Neural cell (in vitro differentiated cells): ENCODE results near the gene STK32B. TPM values are rescaled to one million over a fixed set of nuclear protein-coding genes. Genes with fewer than 3 reads are reported as not detected.

Source experiments
- H2AFZ ChIP-seq: fragments of 200-600, 300-800 bp; sonication (generic), shearing (Covaris generic); 2 replicates; pipeline ENCODE4 v1.6.0; 2014; ENCODE audit warnings: low read depth, mild to moderate bottlenecking, antibody characterized with exemption, low read length, moderate library complexity
- H3F3A ChIP-seq: fragments of 200-600 bp; shearing (Covaris generic); 2 replicates; pipeline ENCODE4 v1.6.1; 2016; ENCODE audit warnings: mild to moderate bottlenecking, moderate library complexity, mixed read lengths, antibody characterized with exemption, low read length; ENCODE audit not compliant: insufficient read depth, poor library complexity, severe bottlenecking
- H3K27ac ChIP-seq: fragments of 200-600, 300-800 bp; sonication (generic), shearing (Covaris generic); 2 replicates; pipeline ENCODE4 v1.5.1; 2014; ENCODE audit warnings: mild to moderate bottlenecking, low read length, moderate library complexity
- H3K27me3 ChIP-seq: fragments of 300-800, 200-600 bp; sonication (generic), shearing (Covaris generic); 2 replicates; pipeline ENCODE4 v1.6.0; 2014; ENCODE audit warnings: mild to moderate bottlenecking, low read depth, low read length, moderate library complexity; ENCODE audit not compliant: insufficient read depth
- H3K36me3 ChIP-seq: fragments of 300-800, 200-600 bp; sonication (generic), shearing (Covaris generic); 2 replicates; pipeline ENCODE4 v1.5.1; 2014; ENCODE audit warnings: mild to moderate bottlenecking, antibody characterized with exemption, low read length, moderate library complexity; ENCODE audit not compliant: insufficient read depth
- H3K4me2 ChIP-seq: fragments of 300-800, 200-600 bp; sonication (generic), shearing (Covaris generic); 2 replicates; pipeline ENCODE4 v1.6.0; 2014; ENCODE audit warnings: mild to moderate bottlenecking, low read length
- H3K4me3 ChIP-seq: fragments of 300-800, 200-600 bp; sonication (generic), shearing (Covaris generic); 2 replicates; pipeline ENCODE4 v1.5.1; 2014; ENCODE audit warnings: mild to moderate bottlenecking, low read length, moderate library complexity
- H3K79me2 ChIP-seq: fragments of 200-600 bp; shearing (Covaris generic); replicated peaks from 2 replicates; pipeline ENCODE4 v1.6.0; 2014; ENCODE audit warnings: mild to moderate bottlenecking, low read length, moderate library complexity; ENCODE audit not compliant: insufficient read depth
- H3K9ac ChIP-seq: fragments of 300-800, 200-600 bp; sonication (generic), shearing (Covaris generic); 2 replicates; pipeline ENCODE4 v1.6.1; 2016; ENCODE audit warnings: mild to moderate bottlenecking, low read length, mixed read lengths
- H3K9me2 ChIP-seq: fragments of 200-600 bp; shearing (Covaris generic); 2 replicates; pipeline ENCODE4 v1.6.1; 2016; ENCODE audit warnings: mild to moderate bottlenecking, low read length, mixed read lengths; ENCODE audit not compliant: insufficient read depth
- H3K9me3 ChIP-seq: fragments of 200-600, 300-800 bp; sonication (generic), shearing (Covaris generic); 2 replicates; pipeline ENCODE4 v1.6.1; 2016; ENCODE audit warnings: mild to moderate bottlenecking, mixed run types, low read length, moderate library complexity, mixed read lengths
- H4K20me1 ChIP-seq: fragments of 200-600 bp; shearing (Covaris generic); 2 replicates; pipeline ENCODE4 v1.6.1; 2016; ENCODE audit warnings: mild to moderate bottlenecking, mixed run types; ENCODE audit not compliant: insufficient read depth
- EP300 ChIP-seq: fragments of 450-650 bp; conservative IDR thresholded peaks from 2 replicates; pipeline ENCODE4 v1.6.1; 2014; ENCODE audit warnings: antibody characterized with exemption, mild to moderate bottlenecking, moderate library complexity; ENCODE audit not compliant: poor library complexity, severe bottlenecking
- EZH2 ChIP-seq: fragments of 200-600, 300-800 bp; shearing (Covaris generic), sonication (generic); IDR thresholded peaks from 2 replicates; pipeline ENCODE4 v1.6.1; 2014; ENCODE audit warnings: antibody characterized with exemption, low read length, borderline replicate concordance, mild to moderate bottlenecking; ENCODE audit not compliant: insufficient read depth, poor library complexity, severe bottlenecking
- MXI1 ChIP-seq: fragments of 450-650 bp; conservative IDR thresholded peaks from 2 replicates; pipeline ENCODE4 v1.6.1; 2014; ENCODE audit warnings: antibody characterized with exemption, mild to moderate bottlenecking; ENCODE audit not compliant: poor library complexity, severe bottlenecking
- POLR2AphosphoS5 ChIP-seq: IDR thresholded peaks from 2 replicates; pipeline ENCODE4 v1.6.1; 2012
- RAD21 ChIP-seq: fragments of 450-650 bp; conservative IDR thresholded peaks from 2 replicates; pipeline ENCODE4 v1.6.1; 2014; ENCODE audit warnings: antibody characterized with exemption, mild to moderate bottlenecking, moderate library complexity
- REST ChIP-seq: IDR thresholded peaks from 2 replicates; pipeline ENCODE4 v1.6.1; 2012; ENCODE audit warnings: borderline replicate concordance
- SMC3 ChIP-seq: fragments of 450-650 bp; conservative IDR thresholded peaks from 2 replicates; pipeline ENCODE4 v1.6.1; 2014; ENCODE audit warnings: antibody characterized with exemption, mild to moderate bottlenecking, moderate library complexity; ENCODE audit not compliant: poor library complexity
- TAF1 ChIP-seq: IDR thresholded peaks from 2 replicates; pipeline ENCODE4 v1.6.1; 2012; ENCODE audit warnings: low read depth
- polyA plus RNA-seq: library from polyadenylated mRNA; depleted of rRNA; stranded (reverse); fragments of >200 nt; gene quantifications from 2 replicates; pipeline ENCODE4 v1.2.3, GENCODE V29; 2014
- TF ChIP-seq, protein P1 (sequence below): fragments of 450-650 bp; IDR thresholded peaks from 2 replicates; pipeline ENCODE4 v1.5.1; 2014; ENCODE audit warnings: antibody characterized with exemption, mild to moderate bottlenecking, moderate library complexity; ENCODE audit not compliant: poor library complexity, severe bottlenecking

STK32B gene
- polyA plus RNA-seq, 1 donor from 2014 or later, result 42.8 TPM

- Histone ChIP-seq H4K20me1 (no peaks in the 10 kb centered on the region), H3F3A (no peaks in the 10 kb centered on the region), H3K9me2 (no peaks in the 10 kb centered on the region), H3K4me2 (no peak overlapping the region), H3K9me3 (no peaks in the 10 kb centered on the region), H3K9ac (no peak overlapping the region), H3K4me3 (no peak overlapping the region), H3K27ac (no peak overlapping the region), H3K27me3 (no peaks in the 10 kb centered on the region), H2AFZ (no peak overlapping the region), H3K79me2 (no peaks in the 10 kb centered on the region), H3K36me3 (no peaks in the 10 kb centered on the region)
- TF ChIP-seq EZH2 (no peak), TAF1 (no peak), POLR2AphosphoS5 (no peak), EP300 (no peak), MXI1 (no peak)
- TF ChIP-seq, protein P1, sequence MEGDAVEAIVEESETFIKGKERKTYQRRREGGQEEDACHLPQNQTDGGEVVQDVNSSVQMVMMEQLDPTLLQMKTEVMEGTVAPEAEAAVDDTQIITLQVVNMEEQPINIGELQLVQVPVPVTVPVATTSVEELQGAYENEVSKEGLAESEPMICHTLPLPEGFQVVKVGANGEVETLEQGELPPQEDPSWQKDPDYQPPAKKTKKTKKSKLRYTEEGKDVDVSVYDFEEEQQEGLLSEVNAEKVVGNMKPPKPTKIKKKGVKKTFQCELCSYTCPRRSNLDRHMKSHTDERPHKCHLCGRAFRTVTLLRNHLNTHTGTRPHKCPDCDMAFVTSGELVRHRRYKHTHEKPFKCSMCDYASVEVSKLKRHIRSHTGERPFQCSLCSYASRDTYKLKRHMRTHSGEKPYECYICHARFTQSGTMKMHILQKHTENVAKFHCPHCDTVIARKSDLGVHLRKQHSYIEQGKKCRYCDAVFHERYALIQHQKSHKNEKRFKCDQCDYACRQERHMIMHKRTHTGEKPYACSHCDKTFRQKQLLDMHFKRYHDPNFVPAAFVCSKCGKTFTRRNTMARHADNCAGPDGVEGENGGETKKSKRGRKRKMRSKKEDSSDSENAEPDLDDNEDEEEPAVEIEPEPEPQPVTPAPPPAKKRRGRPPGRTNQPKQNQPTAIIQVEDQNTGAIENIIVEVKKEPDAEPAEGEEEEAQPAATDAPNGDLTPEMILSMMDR, result no peak
Measured at GRCh38 chr4:5034206-5034605, 17.1 kb upstream of the STK32B start.

GRCh38 chr4:5036239-5036638 is 15.0 kb upstream of the STK32B start:
- Histone ChIP-seq H4K20me1 (no peaks in the 10 kb centered on the region), H3K4me2 (no peak overlapping the region), H3K9ac (no peak overlapping the region), H3K9me3 (no peaks in the 10 kb centered on the region), H3K27me3 (no peaks in the 10 kb centered on the region), H3K36me3 (no peaks in the 10 kb centered on the region), H2AFZ (no peak overlapping the region), H3F3A (no peaks in the 10 kb centered on the region), H3K9me2 (no peaks in the 10 kb centered on the region), H3K27ac (no peak overlapping the region), H3K79me2 (no peaks in the 10 kb centered on the region), H3K4me3 (no peak overlapping the region)
- TF ChIP-seq MXI1, result no peak
- no peak for TF ChIP-seq EP300
- no peak for TF ChIP-seq POLR2AphosphoS5
- no peak for TF ChIP-seq EZH2
- TF ChIP-seq REST, result no peak
- no peak for TF ChIP-seq RAD21
- no peak for TF ChIP-seq SMC3
- TF ChIP-seq TAF1, result no peak
- TF ChIP-seq, protein P1, result no peak
